ENCODE results near the gene SGMS2. TPM values are rescaled to one million over a fixed set of nuclear protein-coding genes. Genes with fewer than 3 reads are reported as not detected.

SGMS2 gene
- total RNA-seq (2022; extraction: Qiagen RNA extraction): 16.7 to 23.9 TPM (median 20.7 TPM) in 5 replicates

DNA sequence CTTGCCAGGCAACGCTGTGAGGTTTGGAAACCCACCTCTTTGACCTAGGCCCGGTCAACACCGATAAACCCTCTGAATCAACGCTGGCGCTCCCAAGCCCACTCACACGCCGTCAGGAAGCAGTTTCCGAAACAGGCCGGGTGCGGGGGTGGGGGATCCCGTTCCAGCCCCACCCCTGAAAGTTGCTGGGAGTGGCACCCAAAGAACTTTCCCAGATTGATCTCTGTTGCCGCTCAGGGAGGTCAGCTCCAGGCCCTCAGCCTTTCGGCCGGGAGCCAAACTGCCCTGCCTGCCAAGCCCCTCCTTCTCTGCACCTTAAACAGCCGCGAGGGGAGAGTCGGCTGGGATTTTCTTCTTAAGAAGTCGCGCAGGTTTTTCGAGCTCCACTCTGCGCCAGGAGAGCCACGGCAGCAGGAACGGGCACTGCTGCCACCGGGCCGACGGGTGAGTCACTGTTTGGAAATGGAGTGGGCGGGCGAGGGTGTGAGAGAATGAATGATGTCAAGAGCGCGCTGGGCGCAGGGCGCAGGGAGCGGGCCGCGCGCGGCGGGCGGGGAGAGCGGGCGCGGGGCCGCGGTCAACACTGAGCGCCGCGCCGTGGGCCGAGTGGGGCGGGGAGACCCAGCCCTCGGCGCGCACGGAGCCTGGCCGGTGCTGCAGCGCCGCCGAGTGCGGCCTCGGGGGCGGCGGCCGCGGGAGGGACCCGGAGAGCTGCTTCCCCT lies at the start of gene SGMS2:
SGMS2 (plus strand) TSS at position 583 of the 722 bp plus-strand sequence. CDS start 70,622 bp downstream, outside the sequence.

GRCh38 chr4:107930821-107931774 lies 106.4 kb downstream of the SGMS2 start, which contains the start of gene CYP2U1:
Gene CYP2U1 (plus strand): TSS chr4:107931549. CDS start chr4:107931644, 95 bp downstream.

Other genes with a start within 250 kb of the SGMS2 start
- 24.5 to 34.6 TPM (median 29.4 TPM) in 5 replicates for gene PAPSS1, start 104.7 kb upstream of the SGMS2 start, total RNA-seq (2022; extraction: Qiagen RNA extraction)
- 1.3 to 2.0 TPM (median 1.7 TPM) in 5 replicates for gene CYP2U1, start 106.6 kb downstream of the SGMS2 start, total RNA-seq (2022; extraction: Qiagen RNA extraction)
- 22.1 to 25.1 TPM (median 24.6 TPM) in 5 replicates for gene HADH, start 165.0 kb downstream of the SGMS2 start, total RNA-seq (2022; extraction: Qiagen RNA extraction)